Left renal cortex interstitium (tissue), 4 donors: Measurements from ENCODE around the gene IL22RA1. TPM values are rescaled to one million over a fixed set of nuclear protein-coding genes. Genes with fewer than 3 reads are reported as not detected.
A peak's percentile ranks its signal among the peaks of the same experiment; 100 is the strongest.

Experiments
- DNase-seq, 4 donors: peaks; one replicate each; pipeline ENCODE4 v3.0.0-alpha.2; 2013; ENCODE audit warnings: low read depth in 4 of 4, low spot score in 2 of 4, missing footprints in 1 of 4
- polyA plus RNA-seq, 4 donors: library from polyadenylated mRNA; unstranded; fragments of 120-200 nt; gene quantifications; one replicate each; pipeline ENCODE4 v1.2.1, GENCODE V29; 2013; ENCODE audit not compliant: insufficient read length in 4 of 4

Gene IL22RA1, protein sequence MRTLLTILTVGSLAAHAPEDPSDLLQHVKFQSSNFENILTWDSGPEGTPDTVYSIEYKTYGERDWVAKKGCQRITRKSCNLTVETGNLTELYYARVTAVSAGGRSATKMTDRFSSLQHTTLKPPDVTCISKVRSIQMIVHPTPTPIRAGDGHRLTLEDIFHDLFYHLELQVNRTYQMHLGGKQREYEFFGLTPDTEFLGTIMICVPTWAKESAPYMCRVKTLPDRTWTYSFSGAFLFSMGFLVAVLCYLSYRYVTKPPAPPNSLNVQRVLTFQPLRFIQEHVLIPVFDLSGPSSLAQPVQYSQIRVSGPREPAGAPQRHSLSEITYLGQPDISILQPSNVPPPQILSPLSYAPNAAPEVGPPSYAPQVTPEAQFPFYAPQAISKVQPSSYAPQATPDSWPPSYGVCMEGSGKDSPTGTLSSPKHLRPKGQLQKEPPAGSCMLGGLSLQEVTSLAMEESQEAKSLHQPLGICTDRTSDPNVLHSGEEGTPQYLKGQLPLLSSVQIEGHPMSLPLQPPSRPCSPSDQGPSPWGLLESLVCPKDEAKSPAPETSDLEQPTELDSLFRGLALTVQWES
- polyA plus RNA-seq: 1 to 10 TPM; 2.8 to 3.9 (median 3.6) TPM

DNA sequence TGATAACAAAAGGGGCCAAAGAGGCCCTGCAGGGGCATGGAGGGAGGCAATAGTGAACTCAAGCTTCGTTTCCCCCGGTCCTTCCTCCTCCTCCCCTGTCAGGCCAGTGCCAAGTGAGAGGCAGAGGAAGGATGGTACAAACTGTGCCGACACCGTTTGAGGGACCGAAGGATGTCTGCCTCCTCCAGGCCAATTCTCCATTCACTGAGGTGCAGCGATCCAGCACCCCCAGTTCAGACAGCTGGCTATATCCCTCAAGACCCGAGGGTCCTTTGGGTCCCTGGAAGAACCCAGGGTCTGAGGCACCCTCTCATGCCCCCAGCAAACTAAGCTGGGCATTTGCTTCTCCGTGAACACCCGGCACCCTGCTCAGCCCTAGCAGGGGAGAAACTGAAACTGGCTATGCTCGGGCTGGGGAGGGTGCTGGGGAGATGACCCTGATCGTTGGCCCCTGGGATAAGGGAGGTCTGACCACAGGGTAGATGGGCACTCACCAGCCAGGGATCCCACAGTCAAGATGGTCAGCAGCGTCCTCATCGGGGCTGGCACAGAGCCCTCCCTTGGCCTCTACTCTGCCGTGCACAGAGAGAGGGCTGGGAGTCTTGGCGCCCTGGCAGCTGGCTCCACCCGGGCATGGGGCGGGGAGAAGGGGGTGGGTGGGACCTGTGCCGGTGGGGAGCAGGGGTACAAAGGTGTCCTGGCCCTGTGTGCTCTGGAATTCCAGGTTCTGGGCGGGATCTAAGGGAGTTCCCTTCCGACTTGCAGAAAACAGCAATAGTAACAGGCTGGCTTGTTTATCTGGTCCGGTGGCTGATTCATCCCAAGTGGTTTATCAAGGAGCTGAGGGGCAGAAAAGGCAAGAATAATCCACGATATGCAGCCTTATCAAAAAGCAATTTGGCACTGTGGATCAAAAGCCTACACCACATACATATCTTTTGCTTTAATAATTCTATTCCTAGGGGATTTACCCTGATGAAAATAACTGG is at the start of gene IL22RA1:
TSS of gene IL22RA1 (minus strand) at position 595 of the 989 bp plus-strand sequence. CDS start at position 537, 58 bp downstream.
- no peak for DNase-seq

DNA sequence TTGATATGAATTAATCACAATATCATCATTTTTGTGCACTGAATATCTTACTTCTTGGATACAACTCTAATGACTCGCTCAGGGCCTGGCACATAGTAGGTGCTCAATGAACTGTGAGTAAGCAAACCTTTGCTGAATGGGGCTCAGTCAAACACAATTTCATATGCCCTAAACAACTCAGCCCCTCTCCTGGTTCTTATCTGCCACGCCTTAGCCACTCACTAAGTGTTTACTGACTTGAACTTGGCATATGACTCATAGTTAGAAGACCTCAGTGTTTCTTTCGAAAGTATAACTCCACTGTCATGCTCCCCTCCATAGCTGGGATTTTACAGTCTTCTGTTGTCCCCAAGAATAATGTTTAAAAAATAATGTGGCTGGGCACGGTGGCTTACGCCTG is 48.9 kb upstream of the IL22RA1 start:
- DNase-seq: no peak

DNA sequence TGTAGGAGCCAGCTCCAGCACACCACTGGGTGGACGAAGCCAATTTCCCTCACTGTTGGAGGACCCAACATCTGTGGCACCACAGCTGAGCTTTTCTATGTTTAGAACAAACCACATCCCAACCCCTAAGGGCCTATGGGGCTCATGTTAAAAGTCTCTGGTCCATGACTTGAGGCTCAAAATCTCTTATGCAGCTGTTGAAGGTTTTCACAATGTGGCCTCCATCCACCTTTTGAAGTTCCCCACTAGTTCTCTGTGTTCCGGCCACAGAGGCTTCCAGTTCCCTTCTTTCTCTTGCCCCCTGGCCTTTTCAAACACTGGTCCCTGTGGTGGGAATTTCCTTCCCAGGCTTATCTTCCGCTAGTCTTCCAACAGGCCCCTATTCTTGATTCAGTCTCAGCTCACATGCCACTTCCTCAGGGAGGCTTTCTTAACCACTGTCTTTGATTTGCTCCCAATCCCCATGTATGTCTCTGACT is 48.1 kb upstream of the IL22RA1 start:
- DNase-seq: no peak

DNA sequence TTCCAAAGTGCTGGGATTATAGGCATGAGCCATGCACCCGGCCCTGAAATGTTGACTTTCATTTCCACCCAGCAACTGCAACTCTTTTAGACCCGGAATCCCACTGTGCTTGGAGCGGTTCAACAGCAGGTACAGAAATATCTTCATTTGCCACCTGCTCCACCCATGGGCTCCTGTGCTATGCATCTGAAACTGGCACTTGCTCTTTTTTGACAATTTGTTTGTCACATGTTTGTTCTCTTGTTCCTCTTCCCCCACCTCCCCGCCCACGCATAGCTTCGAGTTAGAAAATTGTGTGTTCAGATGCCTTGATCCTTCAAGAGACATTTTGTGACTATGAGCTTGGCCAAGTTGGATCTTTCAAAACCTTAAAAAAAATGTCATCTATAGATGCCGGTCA is 46.6 kb upstream of the IL22RA1 start:
- DNase-seq: no peak

DNA sequence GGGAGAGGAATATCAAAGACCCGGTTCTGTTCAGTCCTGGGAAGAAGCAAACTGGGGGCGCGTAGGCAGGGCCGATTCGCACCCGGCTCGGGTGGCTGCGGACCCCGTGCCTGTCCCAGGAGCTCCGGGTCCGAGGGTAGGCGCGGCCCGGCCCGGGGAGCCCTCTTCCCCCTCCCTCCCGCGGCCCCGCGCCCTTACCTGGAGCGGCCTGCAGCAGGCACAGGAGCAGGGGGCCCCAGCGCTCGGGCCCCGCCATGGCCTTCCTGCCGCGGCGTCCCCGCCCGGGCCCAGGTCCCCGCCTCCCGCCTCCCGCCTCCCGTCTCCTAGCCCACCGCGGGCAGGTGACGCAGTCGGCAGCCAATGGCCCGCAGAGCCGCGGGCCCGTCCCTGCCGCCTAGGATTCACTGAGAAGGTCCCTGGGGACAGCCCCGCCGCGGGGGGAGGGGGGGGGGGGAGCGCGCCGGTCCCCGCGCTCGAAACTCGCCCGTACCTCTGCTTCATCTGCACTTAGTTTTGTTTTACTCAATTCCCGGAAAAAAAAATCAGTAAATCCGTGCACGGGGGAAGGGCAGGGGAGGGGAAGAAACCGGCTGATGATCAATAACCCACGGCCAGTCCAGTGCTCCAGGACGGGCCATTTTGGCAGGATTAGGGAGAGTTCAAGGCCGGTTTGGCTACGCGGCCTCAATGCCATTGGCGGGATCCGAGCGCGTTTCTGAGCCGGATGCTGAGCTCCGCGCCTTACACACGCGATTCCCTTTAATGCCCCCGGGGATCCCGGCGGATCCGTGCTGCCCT is 44.3 kb upstream of the IL22RA1 start, which contains the start of gene IFNLR1:
TSS of gene IFNLR1 (minus strand) at position 297 of the 798 bp plus-strand sequence. CDS start at position 256, 41 bp downstream.
- peak in 3 of 4 donors; percentile 41 to 56 (median 52) for DNase-seq

DNA sequence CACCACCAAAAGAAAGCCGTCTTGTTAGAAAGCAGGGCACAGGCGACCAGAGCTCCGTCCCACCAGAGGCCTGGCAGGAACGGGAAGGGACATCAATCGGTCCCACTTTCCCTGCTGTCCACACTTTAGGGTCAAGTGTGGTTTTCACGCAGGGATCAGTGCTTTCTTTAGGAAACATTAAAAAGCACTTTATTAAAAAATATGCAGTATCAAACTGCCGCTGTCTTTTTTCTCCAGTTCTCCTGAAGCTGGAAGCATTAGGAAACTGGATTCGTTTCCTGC is 43.7 kb upstream of the IL22RA1 start:
- no peak for DNase-seq

DNA sequence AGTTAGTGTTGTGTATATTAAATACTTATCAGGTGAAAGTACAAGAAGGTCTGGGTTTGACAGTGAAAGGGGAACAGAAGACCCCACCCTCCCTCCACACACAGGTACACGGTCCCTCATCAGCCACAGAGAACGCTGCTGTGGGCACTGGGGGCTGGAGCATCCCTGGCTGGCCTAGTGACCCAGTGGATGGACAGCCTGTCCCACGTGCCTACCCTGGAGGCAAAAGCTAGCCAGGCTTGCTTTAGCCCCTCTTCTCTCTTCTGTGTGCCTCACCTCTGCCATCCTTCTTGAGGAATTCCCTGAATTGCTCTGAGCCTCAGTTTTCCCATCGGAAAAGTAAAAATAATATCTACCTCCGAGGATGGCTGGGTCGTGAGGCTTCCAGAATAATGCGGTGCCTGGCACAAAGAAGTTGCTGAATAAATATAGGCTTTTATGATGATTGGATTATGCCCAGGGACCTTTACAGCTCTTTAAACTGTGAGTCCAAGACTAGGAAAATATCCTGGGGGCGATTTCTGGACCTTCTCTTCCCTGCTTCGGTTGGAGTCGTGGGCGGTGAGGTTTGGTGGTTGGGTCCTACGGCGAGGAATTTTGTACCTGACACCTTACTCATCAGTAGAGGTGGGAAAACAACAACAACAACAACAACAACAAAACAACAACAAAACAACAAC is 43.2 kb upstream of the IL22RA1 start:
- no peak for DNase-seq

DNA sequence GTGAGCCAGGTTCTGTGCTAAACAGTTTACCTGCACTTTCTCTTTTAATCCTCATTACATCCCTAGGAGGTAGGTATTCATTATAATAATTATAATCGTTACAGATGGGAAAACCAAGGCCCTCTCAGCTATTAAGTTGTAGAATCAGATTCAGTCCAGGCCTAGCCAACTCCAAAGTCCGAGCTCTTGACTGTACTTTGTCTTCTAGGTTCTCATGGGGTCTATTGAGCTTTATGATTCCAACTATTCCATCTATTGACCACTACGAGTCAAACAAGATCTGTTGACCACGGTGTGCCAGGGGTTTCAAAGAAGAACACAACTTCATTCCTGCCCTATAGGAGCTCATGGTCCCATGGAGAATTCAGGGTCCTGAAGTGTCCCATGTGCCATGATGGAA is 42.1 kb upstream of the IL22RA1 start:
- DNase-seq: no peak

DNA sequence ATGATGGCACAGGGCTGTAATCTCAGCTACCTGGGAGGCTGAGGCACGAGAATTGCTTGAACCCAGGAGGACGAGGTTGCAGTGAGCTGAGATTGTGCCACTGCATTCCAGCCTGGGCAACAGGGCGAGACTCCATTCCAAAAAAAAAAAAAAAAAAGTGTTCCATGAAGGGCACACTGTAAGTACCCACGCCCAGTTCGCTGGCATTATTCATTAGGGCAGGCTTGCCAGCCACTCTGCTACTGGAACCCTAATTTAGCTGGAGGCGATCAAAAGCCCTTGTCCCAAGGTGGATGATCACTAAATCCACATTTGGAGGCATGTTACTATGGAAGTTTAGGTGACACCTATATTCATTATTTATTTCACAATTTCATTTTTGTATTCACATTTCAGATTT is 39.1 kb upstream of the IL22RA1 start:
- no peak for DNase-seq

DNA sequence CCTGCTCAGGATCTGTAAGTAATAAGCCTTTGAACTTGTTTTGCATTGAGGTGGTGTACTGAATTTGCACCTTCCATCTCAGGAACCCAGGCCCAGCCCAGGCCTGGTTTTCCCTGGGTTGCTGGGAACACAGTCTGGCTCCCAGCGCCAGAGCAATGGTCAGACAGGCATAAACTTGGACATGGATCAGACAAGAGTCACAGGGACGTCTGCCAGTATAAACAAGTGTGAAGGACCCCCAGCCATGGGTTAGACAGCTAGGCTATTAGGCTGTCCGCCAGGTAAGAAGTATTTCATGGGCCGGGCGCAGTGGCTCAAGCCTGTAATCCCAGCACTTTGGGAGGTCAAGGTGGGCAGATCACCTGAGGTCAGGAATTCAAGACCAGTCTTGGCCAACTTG is 38.7 kb upstream of the IL22RA1 start:
- DNase-seq: no peak

DNA sequence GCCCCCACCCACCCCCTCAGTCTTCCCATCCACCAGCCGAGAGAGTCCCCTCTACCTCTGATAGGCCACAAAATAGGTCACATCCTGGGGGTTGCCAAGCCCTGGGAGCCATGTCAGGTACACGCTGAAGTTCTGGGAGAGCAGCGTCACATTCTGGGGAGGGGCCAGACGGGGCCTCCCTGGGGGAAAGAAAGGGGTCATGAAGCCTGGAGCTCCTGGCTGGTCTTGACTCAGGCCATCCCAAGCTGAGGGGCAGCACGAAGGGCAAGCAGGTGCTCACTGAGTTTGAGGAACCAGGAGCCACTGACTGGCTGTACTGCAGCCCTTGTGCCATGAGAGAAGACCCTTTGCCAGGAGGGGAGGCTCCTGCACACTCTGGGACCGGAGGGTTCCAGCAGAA is 37.7 kb upstream of the IL22RA1 start:
- DNase-seq: no peak

DNA sequence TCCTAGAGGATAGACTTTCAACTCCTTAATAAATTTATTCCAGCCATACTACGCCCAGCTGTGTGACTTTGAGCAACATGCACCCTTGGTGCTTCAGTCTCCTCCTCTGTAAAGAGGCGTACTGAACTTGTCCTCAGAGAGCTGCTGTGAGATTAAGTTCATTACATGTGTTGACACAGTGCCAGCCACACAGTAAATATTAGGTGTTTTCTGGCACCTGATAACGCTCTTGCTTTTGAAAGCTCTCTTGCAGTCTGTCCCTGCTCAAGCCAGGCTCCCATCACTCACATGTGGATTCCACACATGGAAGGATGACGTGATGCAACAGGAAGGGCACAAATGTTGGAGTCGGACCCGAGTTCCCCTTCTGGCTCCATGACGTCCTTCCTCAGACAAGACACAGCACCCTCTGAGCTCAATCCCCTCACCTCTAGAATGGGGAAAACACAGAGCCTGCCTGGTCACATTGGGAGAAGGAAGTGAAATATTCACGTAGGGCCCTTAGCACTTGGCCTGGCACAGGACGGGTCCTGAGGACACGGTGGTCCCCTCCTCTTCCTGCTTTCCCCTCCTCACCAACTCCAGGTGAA is 36.4 kb upstream of the IL22RA1 start:
- DNase-seq: no peak

DNA sequence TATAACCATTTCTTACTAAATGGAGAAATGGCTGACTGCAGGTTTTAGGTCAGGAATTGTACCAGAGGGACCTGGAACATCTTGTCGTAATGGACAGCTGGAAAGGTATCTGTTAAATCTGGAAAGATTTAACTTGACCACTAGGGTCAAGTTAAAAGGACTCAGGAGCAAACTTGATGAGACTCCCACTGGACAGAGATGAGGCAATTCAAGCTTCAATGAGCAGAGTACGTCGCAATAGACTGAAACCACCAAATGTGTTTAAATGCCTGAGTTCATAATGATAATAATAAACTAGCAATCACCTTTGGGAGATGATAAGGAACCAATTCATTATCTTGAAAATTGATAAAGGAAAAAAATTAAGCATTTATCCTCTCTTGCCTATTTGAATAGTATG is 35.5 kb upstream of the IL22RA1 start:
- no peak for DNase-seq

DNA sequence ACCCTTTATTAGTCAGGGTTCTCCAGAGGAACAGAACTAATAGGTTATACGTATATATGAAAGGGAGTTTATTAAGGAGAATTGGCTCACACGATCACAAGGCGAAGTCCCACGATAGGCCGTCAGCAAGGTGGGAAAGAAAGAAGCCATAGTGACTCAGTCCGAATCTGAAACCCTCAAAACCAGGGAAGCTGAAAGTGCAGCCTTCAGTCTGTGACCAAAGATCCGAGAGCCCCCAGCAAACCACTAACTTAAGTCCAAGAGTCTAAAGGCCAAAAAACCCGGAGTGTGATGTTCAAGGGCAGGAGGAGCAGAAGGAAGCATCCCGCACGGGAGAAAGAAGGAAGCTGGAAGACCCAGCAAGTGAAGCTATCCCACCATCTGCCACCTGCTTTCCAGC is 34.2 kb upstream of the IL22RA1 start:
- DNase-seq: no peak

DNA sequence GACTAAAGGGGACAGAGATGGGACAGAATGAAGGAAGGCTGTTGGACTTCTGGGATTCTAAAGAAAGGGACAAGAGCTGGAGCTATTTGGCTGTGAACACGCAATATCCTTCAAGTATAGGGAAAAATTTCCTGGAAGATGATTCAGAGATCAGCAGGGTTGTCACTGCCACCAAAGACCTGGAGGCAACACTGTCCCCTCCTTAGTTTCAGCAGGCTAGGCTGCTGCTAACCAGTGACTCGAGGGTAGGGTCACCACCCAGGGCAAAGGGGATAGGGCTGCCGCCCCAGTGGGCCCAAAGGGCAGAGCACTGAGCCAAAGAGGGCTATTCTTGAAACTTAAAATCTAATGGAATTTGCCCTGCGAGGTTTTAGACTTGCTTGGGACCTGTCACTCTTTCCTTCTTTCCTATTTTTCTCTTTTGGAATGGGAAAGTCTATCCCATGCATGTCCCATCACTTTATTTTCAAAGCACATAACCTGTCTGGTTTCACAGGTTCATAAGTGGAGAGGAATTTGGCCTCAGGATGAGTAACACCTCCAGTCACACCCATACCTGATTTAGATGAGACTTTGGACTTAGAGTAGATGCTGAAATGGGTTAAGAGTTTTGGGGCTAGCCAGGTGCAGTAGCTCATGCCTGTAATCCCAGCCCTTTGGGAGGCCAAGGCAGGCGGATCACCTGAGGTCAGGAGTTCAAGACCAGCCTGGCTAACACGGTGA is 32.3 kb upstream of the IL22RA1 start:
- no peak for DNase-seq

DNA sequence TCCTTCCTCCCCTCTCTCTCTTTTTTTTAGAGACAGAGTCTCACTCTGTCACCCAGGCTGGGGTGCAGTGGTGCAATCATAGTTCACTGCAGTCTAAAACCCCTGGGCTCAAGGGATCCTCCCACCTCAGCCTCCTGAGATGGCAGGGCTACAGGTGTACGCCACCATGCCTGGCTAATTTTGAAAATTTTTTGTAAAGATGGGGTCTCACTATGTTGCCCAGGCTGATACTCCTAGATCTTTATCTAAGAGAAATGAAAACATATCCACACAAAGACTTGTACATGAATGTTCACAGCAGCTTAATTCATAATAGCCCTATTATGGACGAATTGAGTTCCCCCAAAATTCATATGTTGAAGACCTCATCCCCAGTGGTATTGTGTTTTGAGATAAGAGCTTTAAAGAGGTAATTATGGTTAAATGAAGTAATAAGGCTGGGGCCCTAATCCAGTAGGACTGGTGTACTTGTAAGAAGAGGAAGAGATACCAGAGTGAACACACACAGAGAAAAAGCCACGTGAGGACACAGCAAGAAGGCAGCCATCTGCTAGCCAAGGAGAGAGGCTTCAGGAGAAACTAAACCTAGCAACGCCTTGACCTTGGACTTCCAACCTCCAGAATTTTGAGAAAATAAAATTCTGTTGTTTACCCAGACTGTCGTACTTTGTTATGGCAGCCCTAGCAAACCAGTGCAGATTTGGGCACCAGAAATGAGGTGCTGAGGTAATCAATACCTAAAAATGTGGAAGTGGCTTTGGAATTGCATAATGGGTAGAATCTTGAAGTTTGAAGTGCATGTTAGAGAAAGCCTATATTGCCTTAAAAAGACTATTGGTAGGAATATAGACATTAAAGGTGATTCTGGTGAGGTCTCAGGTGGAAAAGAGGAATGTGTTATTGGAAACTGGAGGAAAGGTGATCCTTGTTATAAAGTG is 31.0 kb upstream of the IL22RA1 start:
- no peak for DNase-seq

DNA sequence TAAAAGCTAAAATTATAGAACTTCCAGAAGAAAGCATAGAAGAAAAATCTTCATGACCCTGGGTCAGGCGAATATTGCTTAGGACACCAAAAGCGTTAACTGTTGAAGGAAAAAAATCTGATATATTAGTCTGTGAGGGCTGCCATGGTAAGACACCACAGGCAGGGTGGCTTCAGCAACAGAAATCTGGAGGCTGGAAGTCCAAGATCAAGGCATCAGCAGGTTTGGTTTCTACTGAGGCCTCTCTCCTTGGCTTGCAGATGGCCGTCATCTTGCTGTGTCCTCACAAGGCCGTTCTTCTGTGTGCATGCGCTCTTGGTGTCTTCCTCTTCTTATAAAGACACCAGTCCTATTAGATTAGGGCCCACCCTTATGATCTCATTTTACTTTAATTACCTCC is 29.7 kb upstream of the IL22RA1 start:
- no peak for DNase-seq

DNA sequence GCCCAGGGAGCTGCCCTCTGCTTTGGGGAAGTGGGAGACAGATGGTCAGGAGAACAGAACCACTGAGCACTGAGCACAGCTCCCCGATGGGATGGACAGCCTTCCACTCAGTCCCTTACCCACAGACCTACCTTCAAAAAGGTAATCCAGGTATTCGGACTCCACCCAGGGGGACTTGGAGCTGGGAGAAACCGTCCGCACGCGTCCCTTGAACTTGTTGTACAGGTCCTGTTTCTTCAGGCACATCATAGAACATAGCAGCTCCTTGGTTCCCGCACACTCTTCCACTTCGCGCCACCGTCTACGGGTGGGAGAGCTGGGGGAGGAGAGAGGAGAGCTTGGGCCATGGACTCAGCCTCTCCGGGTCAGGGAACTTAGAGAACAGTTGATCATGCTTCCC is 26.3 kb upstream of the IL22RA1 start:
- no peak for DNase-seq
